Measurements from ENCODE around the gene GAMT.

The GAMT gene

GRCh38 chr19:1373534-1374249 is 27.6 kb downstream of the GAMT start:
- H3K36me3 ChIP-seq (ENCODE audit: control insufficient read depth, low read depth, low read length): peaks cover 50% of the 10 kb centered on the region
- no peaks in the 10 kb centered on the region for H3K9me3 ChIP-seq (ENCODE audit: control insufficient read depth, low read depth, low read length)
- H3K9ac ChIP-seq (ENCODE audit: low read length): no peak overlapping the region
- H3K27ac ChIP-seq (ENCODE audit: low read length): no peak overlapping the region
- no peaks in the 10 kb centered on the region for H3K4me1 ChIP-seq (ENCODE audit: control insufficient read depth, low read depth, low read length)
- no peak overlapping the region for H3K4me3 ChIP-seq (ENCODE audit: low read length)
- no peaks in the 10 kb centered on the region for H3K27me3 ChIP-seq (ENCODE audit: control insufficient read depth, insufficient read depth, low read length)

DNA sequence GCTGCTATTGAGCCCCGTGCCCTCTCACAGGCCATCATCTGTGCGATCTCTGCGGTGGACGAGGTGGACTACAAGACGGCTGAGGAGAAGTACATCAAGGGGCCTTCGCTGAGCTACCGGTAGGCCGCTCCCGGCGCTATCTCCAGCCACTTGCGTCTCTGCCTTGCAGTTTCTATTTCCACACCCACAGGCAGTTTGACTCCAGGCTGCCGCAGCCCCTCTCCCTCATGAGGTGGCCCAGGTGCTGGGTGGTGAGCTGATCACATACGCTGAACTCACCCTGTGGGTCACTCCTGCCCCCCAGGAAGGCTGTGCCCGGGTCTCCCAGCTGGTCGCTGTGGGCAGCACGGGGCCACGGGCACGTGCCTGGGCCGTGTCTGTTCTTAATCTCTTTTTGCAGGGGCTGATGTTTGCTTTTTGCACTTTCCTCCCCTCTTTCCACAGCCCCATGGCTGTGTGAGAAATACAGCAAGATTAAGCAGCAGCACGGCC is 28.3 kb downstream of the GAMT start:
- Histone ChIP-seq H3K36me3 (ENCODE audit: control insufficient read depth, low read depth, low read length) (peaks cover 50% of the 10 kb centered on the region), H3K4me3 (ENCODE audit: low read length) (no peak overlapping the region), H3K9ac (ENCODE audit: low read length) (no peak overlapping the region), H3K27me3 (ENCODE audit: control insufficient read depth, insufficient read depth, low read length) (no peaks in the 10 kb centered on the region), H3K27ac (ENCODE audit: low read length) (no peak overlapping the region), H3K4me1 (ENCODE audit: control insufficient read depth, low read depth, low read length) (no peaks in the 10 kb centered on the region), H3K9me3 (ENCODE audit: control insufficient read depth, low read depth, low read length) (no peaks in the 10 kb centered on the region)

GRCh38 chr19:1370579-1371361 is 30.6 kb downstream of the GAMT start:
- peaks cover 69% of the 10 kb centered on the region for H3K36me3 ChIP-seq (ENCODE audit: control insufficient read depth, low read depth, low read length)
- no peak overlapping the region for H3K9ac ChIP-seq (ENCODE audit: low read length)
- no peaks in the 10 kb centered on the region for H3K27me3 ChIP-seq (ENCODE audit: control insufficient read depth, insufficient read depth, low read length)
- no peaks in the 10 kb centered on the region for H3K9me3 ChIP-seq (ENCODE audit: control insufficient read depth, low read depth, low read length)
- H3K4me1 ChIP-seq (ENCODE audit: control insufficient read depth, low read depth, low read length): no peaks in the 10 kb centered on the region
- no peak overlapping the region for H3K27ac ChIP-seq (ENCODE audit: low read length)
- H3K4me3 ChIP-seq (ENCODE audit: low read length): no peak overlapping the region

DNA sequence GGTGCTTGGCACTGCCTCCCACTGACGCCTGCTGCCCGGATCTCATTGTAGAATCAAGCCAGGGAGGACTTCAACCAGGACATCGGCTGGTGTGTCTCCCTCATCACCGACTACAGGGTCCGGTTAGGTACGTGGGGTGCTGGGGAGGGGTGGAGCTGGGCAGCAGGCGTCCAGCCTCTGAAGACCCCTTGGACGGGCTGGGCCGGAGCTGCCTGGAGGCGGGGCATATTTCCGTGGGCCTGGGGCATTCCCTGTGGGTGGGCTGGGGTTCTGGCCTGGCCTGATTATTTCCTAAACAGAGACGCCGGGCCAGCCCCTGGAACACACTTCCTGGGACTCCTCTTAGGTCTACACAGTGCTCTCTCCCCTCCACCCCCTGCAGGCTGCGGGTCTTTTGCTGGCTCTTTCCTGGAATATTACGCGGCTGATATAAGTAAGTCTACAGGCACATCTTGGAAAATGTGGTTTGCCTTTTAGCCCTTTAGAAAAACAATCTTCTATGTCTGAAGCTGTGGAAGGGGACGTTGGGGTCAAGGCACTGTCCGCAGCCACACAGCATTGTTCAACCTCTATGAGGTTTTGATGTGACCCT is 32.0 kb downstream of the GAMT start:
- Histone ChIP-seq H3K27ac (ENCODE audit: low read length) (no peak overlapping the region), H3K9me3 (ENCODE audit: control insufficient read depth, low read depth, low read length) (no peaks in the 10 kb centered on the region), H3K4me3 (ENCODE audit: low read length) (no peak overlapping the region), H3K9ac (ENCODE audit: low read length) (no peak overlapping the region), H3K4me1 (ENCODE audit: control insufficient read depth, low read depth, low read length) (no peaks in the 10 kb centered on the region), H3K36me3 (ENCODE audit: control insufficient read depth, low read depth, low read length) (peaks cover 73% of the 10 kb centered on the region), H3K27me3 (ENCODE audit: control insufficient read depth, insufficient read depth, low read length) (no peaks in the 10 kb centered on the region)

DNA sequence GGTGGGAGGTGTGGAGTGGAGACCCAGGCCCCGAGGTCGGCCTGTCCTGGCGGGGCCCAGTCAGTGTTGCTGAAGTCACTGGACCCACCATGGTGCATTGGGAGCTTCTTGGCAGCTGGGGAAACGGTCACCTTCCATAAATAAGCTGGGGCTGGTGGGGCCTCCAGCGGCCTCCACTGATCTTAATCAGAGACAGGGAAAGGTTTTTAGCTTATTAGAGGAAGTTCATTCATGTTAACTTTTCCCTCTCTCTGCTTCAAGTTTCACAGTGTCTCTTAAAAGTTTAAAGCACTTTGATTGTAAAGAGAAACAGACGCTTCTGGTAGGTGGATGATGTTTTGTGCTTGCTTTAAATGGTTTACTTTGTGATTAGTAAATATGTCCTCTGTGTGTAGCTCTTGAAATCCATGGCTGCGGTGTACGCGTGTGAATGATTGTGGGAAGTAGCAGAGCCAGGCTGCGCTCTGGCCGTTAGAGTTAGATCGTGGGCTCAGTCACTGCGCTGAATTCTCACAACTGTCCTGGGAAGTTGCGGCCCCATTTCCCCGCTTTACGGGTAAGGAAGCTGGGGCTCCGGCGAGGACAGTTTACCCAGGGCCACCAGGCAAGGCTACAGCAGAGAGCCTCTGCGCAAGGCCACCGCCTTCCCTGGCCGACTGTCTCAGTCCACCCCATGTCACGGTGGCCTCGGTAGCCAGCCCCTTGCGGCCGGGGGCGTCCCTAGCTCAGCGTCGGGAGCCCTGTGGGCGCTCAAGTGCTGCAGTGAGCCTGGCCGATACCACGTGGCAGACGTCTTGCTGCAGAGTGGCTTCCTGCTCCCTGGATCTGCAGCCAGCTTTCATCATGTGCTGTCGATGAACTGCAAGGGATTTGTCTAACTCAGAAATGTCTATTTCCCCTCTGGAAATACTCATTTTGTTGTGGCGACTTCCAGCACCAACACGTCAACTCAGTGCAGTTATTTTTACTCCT is 34.2 kb downstream of the GAMT start:
- Histone ChIP-seq H3K27ac (ENCODE audit: low read length) (no peak overlapping the region), H3K9me3 (ENCODE audit: control insufficient read depth, low read depth, low read length) (no peaks in the 10 kb centered on the region), H3K4me3 (ENCODE audit: low read length) (no peak overlapping the region), H3K27me3 (ENCODE audit: control insufficient read depth, insufficient read depth, low read length) (no peaks in the 10 kb centered on the region), H3K36me3 (ENCODE audit: control insufficient read depth, low read depth, low read length) (peaks cover 69% of the 10 kb centered on the region), H3K4me1 (ENCODE audit: control insufficient read depth, low read depth, low read length) (no peaks in the 10 kb centered on the region), H3K9ac (ENCODE audit: low read length) (no peak overlapping the region)

DNA sequence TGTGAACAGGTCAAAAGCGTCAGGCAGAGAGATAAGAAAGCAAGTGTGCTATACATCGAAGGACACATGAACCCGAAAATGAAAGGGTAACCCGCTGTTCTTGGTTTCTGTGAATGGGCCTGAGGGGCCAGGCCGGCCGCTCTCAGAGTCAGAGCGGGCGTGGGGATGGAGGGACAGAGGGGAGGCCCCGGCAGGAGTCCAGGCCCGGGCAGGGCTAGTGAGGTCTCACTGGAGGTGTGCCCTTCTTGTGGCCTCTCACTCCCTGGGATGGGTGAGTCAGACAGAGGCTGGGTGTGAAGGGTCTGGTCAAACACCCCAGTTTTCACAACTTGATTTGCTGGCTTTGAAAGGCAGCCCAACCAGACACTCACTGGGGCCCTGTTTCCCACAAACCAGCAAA is 35.0 kb downstream of the GAMT start:
- Histone ChIP-seq H3K36me3 (ENCODE audit: control insufficient read depth, low read depth, low read length) (peaks cover 69% of the 10 kb centered on the region), H3K4me3 (ENCODE audit: low read length) (no peak overlapping the region), H3K27ac (ENCODE audit: low read length) (no peak overlapping the region), H3K9ac (ENCODE audit: low read length) (no peak overlapping the region), H3K4me1 (ENCODE audit: control insufficient read depth, low read depth, low read length) (no peaks in the 10 kb centered on the region), H3K9me3 (ENCODE audit: control insufficient read depth, low read depth, low read length) (no peaks in the 10 kb centered on the region), H3K27me3 (ENCODE audit: control insufficient read depth, insufficient read depth, low read length) (no peaks in the 10 kb centered on the region)

DNA sequence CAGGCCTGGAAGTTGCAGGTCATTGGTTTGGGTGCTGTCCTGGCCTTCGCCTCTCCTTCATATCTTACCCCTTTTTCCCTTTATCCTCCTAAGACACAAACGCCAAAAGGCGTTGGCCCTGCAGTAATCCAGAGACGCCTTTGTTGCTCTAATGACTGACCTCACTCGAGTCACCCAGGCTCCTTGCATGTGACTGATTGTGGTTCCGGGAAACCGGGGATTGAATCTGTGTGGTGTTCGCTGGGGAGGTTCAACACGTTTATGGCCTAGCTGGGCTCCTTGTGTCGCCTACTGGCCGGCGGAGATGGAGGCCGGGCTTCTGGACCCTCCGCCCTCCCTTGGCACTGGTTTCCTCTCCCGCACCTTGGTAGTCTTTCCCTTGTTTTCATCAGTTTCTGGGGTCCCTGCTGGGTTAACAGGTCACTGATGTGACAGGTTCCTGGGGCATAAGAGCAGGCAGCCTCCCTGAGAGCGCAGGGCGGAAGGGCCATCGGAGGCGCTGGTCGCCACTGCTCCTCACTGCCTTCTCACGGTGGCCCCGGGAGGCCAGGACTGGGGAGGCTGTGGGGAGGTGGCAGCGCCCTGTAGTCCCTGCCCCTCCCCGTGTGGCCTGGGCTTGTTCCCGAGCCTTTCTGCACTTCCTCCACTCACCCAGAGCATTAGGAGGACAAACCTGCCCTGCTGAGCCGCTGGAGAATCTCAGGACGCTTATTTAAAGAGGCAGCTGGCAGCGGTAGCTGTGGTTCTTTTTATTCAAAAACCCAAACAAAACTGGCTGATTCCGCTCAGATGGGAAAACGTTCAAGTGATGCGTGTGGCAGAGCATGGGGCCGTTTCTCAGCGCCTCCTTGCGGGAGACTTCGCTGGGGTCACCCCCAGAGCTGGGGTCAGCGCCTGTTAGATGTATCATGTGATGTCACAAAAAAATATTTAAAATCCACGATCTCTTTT is 35.7 kb downstream of the GAMT start:
- Histone ChIP-seq H3K9me3 (ENCODE audit: control insufficient read depth, low read depth, low read length) (no peaks in the 10 kb centered on the region), H3K36me3 (ENCODE audit: control insufficient read depth, low read depth, low read length) (peaks cover 65% of the 10 kb centered on the region), H3K27me3 (ENCODE audit: control insufficient read depth, insufficient read depth, low read length) (no peaks in the 10 kb centered on the region), H3K27ac (ENCODE audit: low read length) (no peak overlapping the region), H3K9ac (ENCODE audit: low read length) (no peak overlapping the region), H3K4me3 (ENCODE audit: low read length) (no peak overlapping the region), H3K4me1 (ENCODE audit: control insufficient read depth, low read depth, low read length) (no peaks in the 10 kb centered on the region)

DNA sequence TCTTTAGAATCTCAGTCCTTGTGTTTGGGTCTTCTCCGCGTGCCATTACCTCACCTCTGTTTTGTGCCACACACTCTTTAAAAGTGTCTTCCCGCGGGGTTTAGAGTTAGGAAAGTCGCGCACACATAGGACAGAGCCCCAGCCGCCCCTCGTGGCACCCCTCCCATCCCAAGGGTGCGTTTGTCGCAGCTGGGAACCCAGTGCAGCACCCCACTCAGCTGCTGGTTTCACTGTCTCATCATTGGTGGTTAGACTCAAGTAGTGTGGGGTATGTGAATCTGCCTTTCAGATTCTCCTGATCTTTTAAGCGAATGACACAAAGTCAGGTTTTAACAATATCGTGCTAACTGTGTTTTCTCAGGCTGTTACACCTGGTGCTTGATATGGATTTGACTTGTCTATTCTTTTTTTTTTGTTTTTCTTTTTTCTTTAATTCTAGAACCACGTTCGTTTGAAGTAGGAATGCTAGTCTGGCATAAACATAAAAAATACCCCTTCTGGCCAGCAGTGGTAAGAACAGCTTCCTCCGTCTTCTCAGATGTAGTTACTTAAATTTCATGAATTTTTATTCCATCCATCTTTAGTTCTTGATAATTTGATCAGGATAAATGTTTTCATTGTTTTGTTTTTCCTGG is 37.2 kb downstream of the GAMT start:
- H3K36me3 ChIP-seq (ENCODE audit: control insufficient read depth, low read depth, low read length): peaks cover 66% of the 10 kb centered on the region

DNA sequence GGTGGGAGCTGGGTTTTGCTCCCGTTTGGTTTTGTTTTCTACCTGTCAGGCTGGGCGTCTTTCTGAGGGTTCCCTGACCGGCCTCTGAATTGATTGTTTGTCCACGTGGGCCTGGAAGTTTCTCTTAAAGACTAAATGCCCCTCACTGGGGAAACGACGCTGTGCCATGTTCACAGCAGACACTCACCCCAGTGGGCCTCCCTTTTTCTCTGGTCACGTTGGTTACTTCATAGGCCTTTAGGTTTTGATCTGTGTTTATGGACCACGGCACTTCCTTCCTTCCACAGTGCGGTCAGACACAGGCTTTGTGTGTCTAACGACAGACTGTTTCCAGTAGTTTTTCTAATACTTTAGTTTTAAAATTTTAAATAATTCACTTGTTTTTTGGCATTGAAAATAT is 37.7 kb downstream of the GAMT start:
- Histone ChIP-seq H3K27ac (ENCODE audit: low read length) (no peak overlapping the region), H3K9ac (ENCODE audit: low read length) (no peak overlapping the region), H3K9me3 (ENCODE audit: control insufficient read depth, low read depth, low read length) (no peaks in the 10 kb centered on the region), H3K27me3 (ENCODE audit: control insufficient read depth, insufficient read depth, low read length) (no peaks in the 10 kb centered on the region), H3K4me3 (ENCODE audit: low read length) (no peak overlapping the region), H3K4me1 (ENCODE audit: control insufficient read depth, low read depth, low read length) (peaks cover 3% of the 10 kb centered on the region), H3K36me3 (ENCODE audit: control insufficient read depth, low read depth, low read length) (peaks cover 72% of the 10 kb centered on the region)

More for the DNA sequence above, 37.2 kb downstream of the GAMT start:
- H3K27ac ChIP-seq (ENCODE audit: low read length): no peak overlapping the region
- H3K9me3 ChIP-seq (ENCODE audit: control insufficient read depth, low read depth, low read length): no peaks in the 10 kb centered on the region
- H3K4me3 ChIP-seq (ENCODE audit: low read length): no peak overlapping the region
- no peaks in the 10 kb centered on the region for H3K27me3 ChIP-seq (ENCODE audit: control insufficient read depth, insufficient read depth, low read length)
- H3K4me1 ChIP-seq (ENCODE audit: control insufficient read depth, low read depth, low read length): peaks cover under 1% of the 10 kb centered on the region
- H3K9ac ChIP-seq (ENCODE audit: low read length): no peak overlapping the region
